Mammary epithelial cell (primary cell): ENCODE measurements around the gene EPPIN.

Source experiments
- CTCF ChIP-seq, 2 donors: IDR thresholded peaks in 1 of 2; conservative IDR thresholded peaks in 1 of 2; 2 replicates each; pipeline ENCODE4 v1.5.1; 2011 to 2012; ENCODE audit warnings: inconsistent platforms in 2 of 2, low read length in 2 of 2, mild to moderate bottlenecking in 2 of 2, control low read depth in 1 of 2, low read depth in 1 of 2; ENCODE audit not compliant: insufficient read depth in 1 of 2; ENCODE audit errors: extremely low read depth in 1 of 2
- EZH2 ChIP-seq: IDR thresholded peaks from 2 replicates; pipeline ENCODE4 v1.6.1; 2012; ENCODE audit warnings: low read length, inconsistent platforms, borderline replicate concordance

- TF ChIP-seq CTCF (conservative IDR thresholded peaks at IDR 0.05 in 1 of 2, IDR thresholded peaks at IDR 0.05 in 1 of 2; ENCODE audit: extremely low read depth in 1 of 2, insufficient read depth in 1 of 2, low read depth in 1 of 2, low read length in 2 of 2) (no peak), EZH2 (no peak)
Measured at GRCh38 chr20:45523821-45524220, 23.4 kb downstream of the EPPIN start.
